GM12878 (cell line): Measurements from ENCODE around the gene TOB2. TPM values are rescaled to one million over a fixed set of nuclear protein-coding genes. Genes with fewer than 3 reads are reported as not detected.

Source experiments
- ATF7 ChIP-seq: fragments of 450-650 bp; IDR thresholded peaks from 2 replicates; pipeline ENCODE4 v1.6.1; 2016; ENCODE audit warnings: low read depth, mild to moderate bottlenecking
- BHLHE40 ChIP-seq, 2 experiments: fragments of 450-650 bp in 1 of 2; IDR thresholded peaks; 2 replicates each; pipeline ENCODE4 v1.6.1; 2011 to 2017; ENCODE audit warnings: low read depth in 2 of 2, borderline replicate concordance in 1 of 2, improper control_type of control experiment in 1 of 2, low read length in 1 of 2, mild to moderate bottlenecking in 1 of 2
- CBFB ChIP-seq: IDR thresholded peaks from 2 replicates; pipeline ENCODE4 v1.6.1; 2016; ENCODE audit warnings: antibody characterized with exemption, low read depth
- CREM ChIP-seq: IDR thresholded peaks from 2 replicates; pipeline ENCODE4 v1.6.1; 2014; ENCODE audit warnings: antibody characterized with exemption, low read depth
- DPF2 ChIP-seq: fragments of 450-650 bp; IDR thresholded peaks from 2 replicates; pipeline ENCODE4 v1.6.1; 2017; ENCODE audit warnings: mild to moderate bottlenecking
- EED ChIP-seq: sonication (generic); IDR thresholded peaks from 2 replicates; pipeline ENCODE4 v1.6.1; 2016; ENCODE audit warnings: antibody characterized with exemption, low read depth
- EGR1 ChIP-seq, 2 experiments: IDR thresholded peaks; 1 replicate in 1 of 2; 2 replicates in 1 of 2; pipeline ENCODE4 v1.6.1; 2011 to 2012; ENCODE audit warnings: low read depth in 2 of 2, low read length in 2 of 2, borderline replicate concordance in 1 of 2, mild to moderate bottlenecking in 1 of 2, moderate library complexity in 1 of 2
- HCFC1 ChIP-seq: fragments of 150-350 bp; IDR thresholded peaks from 2 replicates; pipeline ENCODE4 v1.6.1; 2014; ENCODE audit warnings: low read length
- HDGF ChIP-seq: fragments of 450-650 bp; IDR thresholded peaks from 2 replicates; pipeline ENCODE4 v1.6.1; 2016; ENCODE audit warnings: antibody characterized with exemption
- KLF5 ChIP-seq: fragments of 450-650 bp; IDR thresholded peaks from 2 replicates; pipeline ENCODE4 v1.6.1; 2014; ENCODE audit warnings: mild to moderate bottlenecking; ENCODE audit not compliant: partially characterized antibody
- MEF2A ChIP-seq: IDR thresholded peaks from 2 replicates; pipeline ENCODE4 v1.6.1; 2011; ENCODE audit warnings: low read depth, mild to moderate bottlenecking, low read length, moderate library complexity; ENCODE audit not compliant: insufficient read depth
- NBN ChIP-seq: fragments of 450-650 bp; IDR thresholded peaks from 2 replicates; pipeline ENCODE4 v1.6.1; 2016
- NFIC ChIP-seq: IDR thresholded peaks from 2 replicates; pipeline ENCODE4 v1.6.1; 2012; ENCODE audit warnings: low read depth, mild to moderate bottlenecking, inconsistent platforms, low read length, moderate library complexity
- NR2C2 ChIP-seq: IDR thresholded peaks from 2 replicates; pipeline ENCODE4 v1.6.1; 2011; ENCODE audit warnings: borderline replicate concordance, low read depth; ENCODE audit not compliant: control insufficient read depth, insufficient read length
- PAX5 ChIP-seq: IDR thresholded peaks from 2 replicates; pipeline ENCODE4 v1.6.1; 2011; ENCODE audit warnings: low read depth, low read length, borderline replicate concordance
- RUNX3 ChIP-seq: IDR thresholded peaks from 2 replicates; pipeline ENCODE4 v1.6.1; 2012; ENCODE audit warnings: low read length, inconsistent platforms
- SMAD5 ChIP-seq: IDR thresholded peaks from 2 replicates; pipeline ENCODE4 v1.6.1; 2016; ENCODE audit warnings: antibody characterized with exemption, low read depth
- SP1 ChIP-seq: IDR thresholded peaks from one replicate; pipeline ENCODE4 v1.6.1; 2011; ENCODE audit warnings: low read depth, low read length
- TBL1XR1 ChIP-seq: IDR thresholded peaks from 2 replicates; pipeline ENCODE4 v1.6.1; 2012; ENCODE audit warnings: low read depth, low read length, improper control_type of control experiment
- polyA plus RNA-seq, 11 experiments: library from polyadenylated mRNA; depleted of rRNA in 4 of 11; unstranded in 6 of 11; stranded (reverse) in 5 of 11; fragments of >200 nt; fragmentation: Nextera tagmentation in 4 of 11; fragmentation: Illumina TruSeq in 1 of 11; extraction: Ambion mirVana in 4 of 11; extraction: Trizol in 1 of 11; gene quantifications; 1 replicate in 1 of 11; 2 replicates in 10 of 11; pipeline versions ENCODE4 v1.2.1 to v1.2.3, GENCODE V29; 2011 to 2016; ENCODE audit warnings: inconsistent platforms in 2 of 11, missing spikeins in 2 of 11, low read depth in 1 of 11
- total RNA-seq, 4 experiments: library from RNA; depleted of rRNA in 3 of 4; stranded (reverse); fragments of >200 nt in 3 of 4; fragmentation: Illumina TruSeq in 1 of 4; extraction: Trizol in 1 of 4; gene quantifications; 2 replicates each; pipeline versions ENCODE4 v1.2.1 to v1.2.3, GENCODE V29; 2013 to 2021
- TF ChIP-seq, protein P1 (sequence below): IDR thresholded peaks from 2 replicates; pipeline ENCODE4 v1.6.1; 2012; ENCODE audit warnings: low read depth, low read length, improper control_type of control experiment
- TF ChIP-seq, protein P2 (sequence below): IDR thresholded peaks from 2 replicates; pipeline ENCODE4 v1.6.1; 2012; ENCODE audit warnings: low read depth, low read length, improper control_type of control experiment
- TF ChIP-seq, protein P3 (sequence below): IDR thresholded peaks from 2 replicates; pipeline ENCODE4 v1.6.1; 2012; ENCODE audit warnings: improper control_type of control experiment, low read depth, low read length; ENCODE audit not compliant: insufficient replicate concordance

Gene TOB2
- total and polyA plus RNA-seq, 10 of the 15 experiments (the other 5 are each of a cell fraction or from before 2014, with no cell fraction given) = 4.5 to 32.0 (median 15.1) TPM

DNA sequence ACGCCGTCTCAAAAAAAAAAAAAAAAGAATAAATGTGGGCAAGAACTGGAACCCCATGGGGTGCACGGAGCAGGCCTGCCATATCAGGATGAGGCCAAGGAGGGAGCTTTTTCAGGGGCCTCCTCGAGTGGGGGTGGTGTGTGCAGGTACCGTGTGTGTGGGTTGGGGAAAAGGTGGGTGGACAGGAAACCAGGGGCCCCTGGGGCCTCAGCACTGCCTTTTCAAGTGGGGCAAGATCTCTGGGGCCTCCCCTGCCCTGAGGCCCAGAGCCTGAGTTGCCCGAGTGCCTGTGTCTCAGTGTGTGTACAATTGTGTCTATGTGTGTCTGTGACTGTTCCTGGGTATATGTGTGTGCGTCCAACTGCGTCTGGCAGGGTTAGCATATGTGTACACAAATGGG, 41.0 kb downstream of the TOB2 start (continued):
- TF ChIP-seq, protein P1, sequence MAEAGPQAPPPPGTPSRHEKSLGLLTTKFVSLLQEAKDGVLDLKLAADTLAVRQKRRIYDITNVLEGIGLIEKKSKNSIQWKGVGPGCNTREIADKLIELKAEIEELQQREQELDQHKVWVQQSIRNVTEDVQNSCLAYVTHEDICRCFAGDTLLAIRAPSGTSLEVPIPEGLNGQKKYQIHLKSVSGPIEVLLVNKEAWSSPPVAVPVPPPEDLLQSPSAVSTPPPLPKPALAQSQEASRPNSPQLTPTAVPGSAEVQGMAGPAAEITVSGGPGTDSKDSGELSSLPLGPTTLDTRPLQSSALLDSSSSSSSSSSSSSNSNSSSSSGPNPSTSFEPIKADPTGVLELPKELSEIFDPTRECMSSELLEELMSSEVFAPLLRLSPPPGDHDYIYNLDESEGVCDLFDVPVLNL = no peak
- no peak for TF ChIP-seq DPF2
- TF ChIP-seq TBL1XR1 = peak; percentile 41; the same call in 1 of the 2 replicates
- TF ChIP-seq BHLHE40 (IDR thresholded peaks at IDR 0.05; ENCODE audit: borderline replicate concordance in 1 of 2, low read depth in 2 of 2, low read length in 1 of 2) = peak in 1 of 2 experiments; percentile 18; a peak in 1 of 4 replicates
- TF ChIP-seq PAX5 = peak; percentile 62; the same call in 1 of the 2 replicates
- peak in 1 of 2 experiments; percentile 96; a peak in 2 of 3 replicates for TF ChIP-seq EGR1 (IDR thresholded peaks at IDR 0.05; ENCODE audit: borderline replicate concordance in 1 of 2, low read depth in 2 of 2, low read length in 2 of 2)
- TF ChIP-seq RUNX3 = peak; percentile 85
- TF ChIP-seq KLF5 = no peak
- TF ChIP-seq CBFB = 0 out of 2 replicates have a peak, but pooled peaks have one; percentile 33
- TF ChIP-seq HCFC1 = no peak
- 0 out of 2 replicates have a peak, but pooled peaks have one; percentile 29 for TF ChIP-seq HDGF
- TF ChIP-seq CREM = peak; percentile 66; the same call in 1 of the 2 replicates
- peak; percentile 56 for TF ChIP-seq EED
- no peak; the same call in 1 of the 2 replicates for TF ChIP-seq ATF7
- no peak for TF ChIP-seq SMAD5
- peak; percentile 51; the same call in 1 of the 2 replicates for TF ChIP-seq MEF2A
- TF ChIP-seq NR2C2 = no peak
- TF ChIP-seq NBN = no peak
- TF ChIP-seq, protein P2, sequence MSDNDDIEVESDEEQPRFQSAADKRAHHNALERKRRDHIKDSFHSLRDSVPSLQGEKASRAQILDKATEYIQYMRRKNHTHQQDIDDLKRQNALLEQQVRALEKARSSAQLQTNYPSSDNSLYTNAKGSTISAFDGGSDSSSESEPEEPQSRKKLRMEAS = no peak
- TF ChIP-seq NFIC = peak; percentile 60; the same call in 1 of the 2 replicates
- TF ChIP-seq SP1 = peak; percentile 91
- TF ChIP-seq, protein P3, sequence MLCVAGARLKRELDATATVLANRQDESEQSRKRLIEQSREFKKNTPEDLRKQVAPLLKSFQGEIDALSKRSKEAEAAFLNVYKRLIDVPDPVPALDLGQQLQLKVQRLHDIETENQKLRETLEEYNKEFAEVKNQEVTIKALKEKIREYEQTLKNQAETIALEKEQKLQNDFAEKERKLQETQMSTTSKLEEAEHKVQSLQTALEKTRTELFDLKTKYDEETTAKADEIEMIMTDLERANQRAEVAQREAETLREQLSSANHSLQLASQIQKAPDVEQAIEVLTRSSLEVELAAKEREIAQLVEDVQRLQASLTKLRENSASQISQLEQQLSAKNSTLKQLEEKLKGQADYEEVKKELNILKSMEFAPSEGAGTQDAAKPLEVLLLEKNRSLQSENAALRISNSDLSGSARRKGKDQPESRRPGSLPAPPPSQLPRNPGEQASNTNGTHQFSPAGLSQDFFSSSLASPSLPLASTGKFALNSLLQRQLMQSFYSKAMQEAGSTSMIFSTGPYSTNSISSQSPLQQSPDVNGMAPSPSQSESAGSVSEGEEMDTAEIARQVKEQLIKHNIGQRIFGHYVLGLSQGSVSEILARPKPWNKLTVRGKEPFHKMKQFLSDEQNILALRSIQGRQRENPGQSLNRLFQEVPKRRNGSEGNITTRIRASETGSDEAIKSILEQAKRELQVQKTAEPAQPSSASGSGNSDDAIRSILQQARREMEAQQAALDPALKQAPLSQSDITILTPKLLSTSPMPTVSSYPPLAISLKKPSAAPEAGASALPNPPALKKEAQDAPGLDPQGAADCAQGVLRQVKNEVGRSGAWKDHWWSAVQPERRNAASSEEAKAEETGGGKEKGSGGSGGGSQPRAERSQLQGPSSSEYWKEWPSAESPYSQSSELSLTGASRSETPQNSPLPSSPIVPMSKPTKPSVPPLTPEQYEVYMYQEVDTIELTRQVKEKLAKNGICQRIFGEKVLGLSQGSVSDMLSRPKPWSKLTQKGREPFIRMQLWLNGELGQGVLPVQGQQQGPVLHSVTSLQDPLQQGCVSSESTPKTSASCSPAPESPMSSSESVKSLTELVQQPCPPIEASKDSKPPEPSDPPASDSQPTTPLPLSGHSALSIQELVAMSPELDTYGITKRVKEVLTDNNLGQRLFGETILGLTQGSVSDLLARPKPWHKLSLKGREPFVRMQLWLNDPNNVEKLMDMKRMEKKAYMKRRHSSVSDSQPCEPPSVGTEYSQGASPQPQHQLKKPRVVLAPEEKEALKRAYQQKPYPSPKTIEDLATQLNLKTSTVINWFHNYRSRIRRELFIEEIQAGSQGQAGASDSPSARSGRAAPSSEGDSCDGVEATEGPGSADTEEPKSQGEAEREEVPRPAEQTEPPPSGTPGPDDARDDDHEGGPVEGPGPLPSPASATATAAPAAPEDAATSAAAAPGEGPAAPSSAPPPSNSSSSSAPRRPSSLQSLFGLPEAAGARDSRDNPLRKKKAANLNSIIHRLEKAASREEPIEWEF = no peak
